IMR-90 (cell line): Measurements from ENCODE around the gene PAEP. TPM values are rescaled to one million over a fixed set of nuclear protein-coding genes. Genes with fewer than 3 reads are reported as not detected.

Experiments used
- ATAC-seq: fragments of 200-7000 bp; cut with Tn5 transposase; 2 replicates; pipeline ENCODE4 v1.9.1; 2020; ENCODE audit warnings: low read depth, mild to moderate bottlenecking, moderate library complexity
- BruUV-seq: library from RNA; stranded (reverse); fragments of 400-500 nt; replicated peaks from 2 replicates; lab custom pipeline; 2021; lab: Mats Ljungman, UMichigan
- CTCF ChIA-PET: fragments of 300-600 bp; formaldehyde crosslinking; extraction: SDS; loops from one replicate; lab custom pipeline; 2021; ENCODE audit warnings: antibody characterized with exemption; lab: Yijun Ruan, JAX
- POLR2A ChIA-PET: fragments of 300-600 bp; sonication (Branson Sonifier 250); formaldehyde crosslinking; loops from one replicate; lab custom pipeline; 2022; ENCODE audit warnings: antibody characterized with exemption; ENCODE audit not compliant: unreplicated experiment; lab: Charles Lee
- DNase-seq: peaks from one replicate; pipeline ENCODE4 v3.0.0; 2013
- H2AFZ ChIP-seq: replicated peaks from 2 replicates; pipeline ENCODE3; 2013; ENCODE audit warnings: low read length, mild to moderate bottlenecking; ENCODE audit not compliant: poor library complexity
- H2AK5ac ChIP-seq: 2 replicates; pipeline ENCODE4 v1.6.1; 2013; ENCODE audit warnings: low read depth, low read length, inconsistent platforms
- H2AK9ac ChIP-seq: replicated peaks from 2 replicates; pipeline ENCODE3; 2013; ENCODE audit warnings: mild to moderate bottlenecking, low read depth, low read length, moderate library complexity; ENCODE audit not compliant: poor library complexity
- H2BK120ac ChIP-seq: 2 replicates; pipeline ENCODE4 v1.6.1; 2013; ENCODE audit warnings: low read depth, low read length, inconsistent platforms
- H2BK15ac ChIP-seq: 3 replicates; pipeline ENCODE4 v1.6.1; 2013; ENCODE audit warnings: low read depth, low read length, inconsistent platforms
- H2BK20ac ChIP-seq: 2 replicates; pipeline ENCODE4 v1.6.1; 2013; ENCODE audit warnings: low read depth, mild to moderate bottlenecking, inconsistent platforms, low read length, moderate library complexity
- H2BK5ac ChIP-seq: 2 replicates; pipeline ENCODE4 v1.6.1; 2013; ENCODE audit warnings: mild to moderate bottlenecking, low read depth, low read length, inconsistent platforms; ENCODE audit not compliant: poor library complexity, severe bottlenecking
- H3K14ac ChIP-seq: replicated peaks from 2 replicates; pipeline ENCODE4 v1.6.1; 2013; ENCODE audit warnings: low read depth, low read length, inconsistent platforms
- H3K18ac ChIP-seq: 2 replicates; pipeline ENCODE4 v1.6.1; 2013; ENCODE audit warnings: low read depth, low read length, control low read depth
- H3K23ac ChIP-seq: 2 replicates; pipeline ENCODE4 v1.6.1; 2013; ENCODE audit warnings: low read depth, low read length, inconsistent platforms
- H3K27ac ChIP-seq: 2 replicates; pipeline ENCODE4 v1.5.1; 2013; ENCODE audit warnings: mild to moderate bottlenecking, control low read depth, low read length; ENCODE audit not compliant: insufficient read depth
- H3K27me3 ChIP-seq: 2 replicates; pipeline ENCODE4 v1.6.1; 2013; ENCODE audit warnings: low read length; ENCODE audit not compliant: control insufficient read depth, insufficient read depth
- H3K36me3 ChIP-seq: 2 replicates; pipeline ENCODE4 v1.6.1; 2013; ENCODE audit warnings: low read length, mixed read lengths; ENCODE audit not compliant: control insufficient read depth, insufficient read depth
- H3K4ac ChIP-seq: 2 replicates; pipeline ENCODE4 v1.6.1; 2013; ENCODE audit warnings: low read depth, low read length, inconsistent platforms
- H3K4me1 ChIP-seq: 2 replicates; pipeline ENCODE4 v1.6.1; 2013; ENCODE audit warnings: low read length, mixed read lengths; ENCODE audit not compliant: control insufficient read depth, insufficient read depth
- H3K4me2 ChIP-seq: 2 replicates; pipeline ENCODE4 v1.6.1; 2013; ENCODE audit warnings: low read depth, mild to moderate bottlenecking, control low read depth, low read length, moderate library complexity
- H3K4me3 ChIP-seq: 2 replicates; pipeline ENCODE4 v1.5.1; 2013; ENCODE audit warnings: low read depth, mild to moderate bottlenecking, control low read depth, low read length, moderate library complexity; ENCODE audit not compliant: insufficient read depth
- H3K56ac ChIP-seq: 2 replicates; pipeline ENCODE4 v1.6.1; 2013; ENCODE audit warnings: low read length, inconsistent platforms; ENCODE audit not compliant: insufficient read depth; ENCODE audit errors: extremely low read depth
- H3K79me1 ChIP-seq, 2 experiments: 2 replicates each; pipeline ENCODE4 v1.6.1; 2013; ENCODE audit warnings: low read length in 2 of 2, inconsistent platforms in 1 of 2, low read depth in 1 of 2
- H3K9ac ChIP-seq: 2 replicates; pipeline ENCODE4 v1.6.1; 2013; ENCODE audit warnings: low read depth, low read length, control low read depth
- H3K9me1 ChIP-seq: 2 replicates; pipeline ENCODE4 v1.6.1; 2013; ENCODE audit warnings: low read length, inconsistent platforms; ENCODE audit not compliant: insufficient read depth
- H3K9me3 ChIP-seq: 2 replicates; pipeline ENCODE4 v1.6.1; 2013; ENCODE audit warnings: low read length; ENCODE audit not compliant: control insufficient read depth, insufficient read depth
- H4K20me1 ChIP-seq: 2 replicates; pipeline ENCODE4 v1.6.1; 2013; ENCODE audit warnings: low read length, inconsistent platforms; ENCODE audit not compliant: insufficient read depth
- H4K5ac ChIP-seq: 2 replicates; pipeline ENCODE4 v1.6.1; 2013; ENCODE audit warnings: mild to moderate bottlenecking, low read depth, low read length, control low read depth
- H4K8ac ChIP-seq, 2 experiments: 2 replicates each; pipeline ENCODE4 v1.6.1; 2013; ENCODE audit warnings: low read depth in 2 of 2, low read length in 2 of 2, control low read depth in 1 of 2, inconsistent platforms in 1 of 2
- H4K91ac ChIP-seq: 2 replicates; pipeline ENCODE4 v1.6.1; 2013; ENCODE audit warnings: low read depth, low read length, inconsistent platforms; ENCODE audit not compliant: insufficient read depth
- BHLHE40 ChIP-seq: fragments of 150-350 bp; IDR thresholded peaks from 2 replicates; pipeline ENCODE4 v1.6.1; 2016; ENCODE audit warnings: mild to moderate bottlenecking, low read depth, low read length
- CEBPB ChIP-seq: IDR thresholded peaks from 2 replicates; pipeline ENCODE4 v1.6.1; 2012; ENCODE audit warnings: low read depth, low read length, improper control_type of control experiment
- CHD1 ChIP-seq: IDR thresholded peaks from 2 replicates; pipeline ENCODE4 v1.6.1; 2012; ENCODE audit warnings: low read depth, low read length, improper control_type of control experiment
- FOS ChIP-seq: fragments of 150-350 bp; IDR thresholded peaks from 2 replicates; pipeline ENCODE4 v1.6.1; 2016; ENCODE audit warnings: low read depth, low read length
- MAFK ChIP-seq: IDR thresholded peaks from 2 replicates; pipeline ENCODE4 v1.6.1; 2012; ENCODE audit warnings: low read depth, low read length, improper control_type of control experiment
- MAZ ChIP-seq: IDR thresholded peaks from 2 replicates; pipeline ENCODE4 v1.6.1; 2012; ENCODE audit warnings: low read depth, mild to moderate bottlenecking, low read length, improper control_type of control experiment, moderate library complexity, borderline replicate concordance
- MXI1 ChIP-seq: IDR thresholded peaks from 2 replicates; pipeline ENCODE4 v1.6.1; 2012; ENCODE audit warnings: low read depth, mild to moderate bottlenecking, low read length, moderate library complexity, borderline replicate concordance
- NFE2L2 ChIP-seq: fragments of 150-350 bp; IDR thresholded peaks from 2 replicates; pipeline ENCODE4 v1.6.1; 2016; ENCODE audit warnings: low read depth, mild to moderate bottlenecking, low read length
- POLR2A ChIP-seq: IDR thresholded peaks from 2 replicates; pipeline ENCODE4 v1.6.1; 2012; ENCODE audit warnings: mild to moderate bottlenecking, low read depth, low read length
- RAD21 ChIP-seq: IDR thresholded peaks from 2 replicates; pipeline ENCODE4 v1.6.1; 2012; ENCODE audit warnings: low read length, improper control_type of control experiment
- RFX5 ChIP-seq: IDR thresholded peaks from 2 replicates; pipeline ENCODE4 v1.8.0; 2012; ENCODE audit warnings: low read depth, mild to moderate bottlenecking, low read length, moderate library complexity
- SMC3 ChIP-seq: fragments of 150-350 bp; IDR thresholded peaks from 2 replicates; pipeline ENCODE4 v1.6.1; 2016; ENCODE audit warnings: low read depth, mild to moderate bottlenecking, antibody characterized with exemption, low read length, moderate library complexity
- whole genome bisulfite sequencing, 2 experiments: methylation state at CpG; one replicate each; pipeline versions ENCODE4 v1.1.5 to v1.1.7; 2013; ENCODE audit warnings: missing lambda C conversion rate in 2 of 2; ENCODE audit not compliant: insufficient read length in 1 of 2; ENCODE audit errors: extremely low coverage in 2 of 2; 5-methylcytosine and 5-hydroxymethylcytosine counted together
- dilution Hi-C: fragments of 300-500 bp; cut with HindIII; formaldehyde crosslinking; loops from one replicate; pipeline ENCODE4 v1.14.3; 2018; ENCODE audit warnings: low sequenced_read_pairs; ENCODE audit not compliant: unreplicated experiment
- in situ Hi-C: fragments of 300-500 bp; cut with MboI; formaldehyde crosslinking; loops from 3 replicates; pipeline ENCODE4 v1.14.3; 2019; ENCODE audit warnings: low sequenced_read_pairs, inconsistent platforms, mixed read lengths
- intact Hi-C: fragments of 100-400 bp; cut with micrococcal nuclease; formaldehyde crosslinking; loops from 2 replicates; pipeline ENCODE4 v1.10.0; 2022
- polyA plus RNA-seq, 3 experiments: library from polyadenylated mRNA; depleted of rRNA; stranded (reverse); fragments of >200 nt; gene quantifications; 2 replicates each; pipeline ENCODE4 v1.2.3, GENCODE V29; 2012; ENCODE audit warnings: low replicate concordance in 1 of 3
- total RNA-seq: library from RNA; depleted of rRNA; stranded (reverse); fragments of >200 nt; gene quantifications from 2 replicates; pipeline ENCODE4 v1.2.3, GENCODE V29; 2012
- TF ChIP-seq, protein P1 (sequence below): conservative IDR thresholded peaks from 2 replicates; pipeline ENCODE4 v1.5.1; 2012; ENCODE audit warnings: mild to moderate bottlenecking, low read depth, low read length, improper control_type of control experiment

PAEP gene
- total and polyA plus RNA-seq, 2 of the 4 experiments (the other 2 are of a cell fraction), result not detected

DNA sequence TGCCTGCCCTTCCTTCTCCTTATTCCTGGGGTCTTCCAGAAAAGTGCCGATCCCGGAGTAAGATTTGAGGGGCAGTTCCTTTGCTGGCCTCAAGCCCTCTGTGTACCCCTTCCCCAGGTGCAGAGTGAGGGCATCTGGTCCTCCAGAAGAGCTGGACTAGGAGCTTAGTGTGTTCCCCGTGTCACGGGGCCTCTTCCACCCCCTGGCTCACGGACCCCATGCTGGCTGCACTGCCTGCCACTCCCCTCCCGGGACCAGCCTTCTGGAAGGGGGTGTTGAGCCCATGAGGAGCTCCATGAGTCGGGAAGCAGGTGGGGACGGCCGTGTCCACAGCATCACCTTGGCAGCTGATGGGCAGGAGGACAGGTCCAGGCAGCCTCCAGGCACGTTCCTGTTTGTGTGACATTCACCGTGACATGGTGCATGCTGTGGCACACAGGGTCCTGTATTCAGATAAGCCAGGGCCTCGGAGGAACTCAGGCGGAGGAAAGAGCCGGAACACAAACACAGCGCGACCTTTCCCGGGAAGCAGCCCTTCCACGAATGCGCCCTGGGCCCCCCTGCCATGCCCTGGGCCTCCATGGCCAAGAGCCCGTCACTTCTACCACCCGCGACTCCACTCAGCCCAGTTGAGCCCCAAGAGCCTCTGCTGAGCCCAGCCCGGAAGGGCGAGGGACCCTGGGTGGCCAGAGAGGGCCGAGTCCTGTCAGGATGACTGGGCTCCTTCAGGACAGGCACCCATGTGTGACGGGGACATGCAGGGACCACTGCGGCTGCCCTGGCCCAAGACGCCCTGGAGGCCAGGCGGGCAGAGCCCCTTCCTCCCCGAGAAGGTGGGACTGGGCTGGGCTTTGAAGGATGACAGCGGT is 46.2 kb upstream of the PAEP start:
- Histone ChIP-seq H2BK15ac (no peak overlapping the region), H3K56ac (no peak overlapping the region), H4K91ac (no peak overlapping the region), H3K27me3 (peaks cover 3% of the 10 kb centered on the region; the same call in 1 of the 2 replicates), H3K14ac (no peak overlapping the region), H3K9ac (no peak overlapping the region), H3K4me2 (no peak overlapping the region), H2BK20ac (no peak overlapping the region), H2AK9ac (no peak overlapping the region), H3K9me1 (no peaks in the 10 kb centered on the region), H3K4ac (no peak overlapping the region), H3K23ac (no peak overlapping the region), H4K5ac (no peak overlapping the region), H3K4me1 (no peaks in the 10 kb centered on the region), H2AFZ (no peak overlapping the region), H3K18ac (no peak overlapping the region), H3K9me3 (no peaks in the 10 kb centered on the region), H3K36me3 (no peaks in the 10 kb centered on the region), H3K27ac (no peak overlapping the region), H4K20me1 (no peaks in the 10 kb centered on the region), H2BK5ac (no peak overlapping the region), H4K8ac (no peak overlapping the region), H3K79me1 (no peaks in the 10 kb centered on the region), H2BK120ac (no peak overlapping the region), H3K4me3 (no peak overlapping the region), H2AK5ac (no peak overlapping the region)
- BruUV-seq, result no TSS peak
- DNase-seq, result no peak
- CTCF ChIA-PET, result no interaction called here
- POLR2A ChIA-PET, result no interaction called here
- no peak for TF ChIP-seq POLR2A
- TF ChIP-seq RFX5, result no peak
- no peak for TF ChIP-seq FOS
- TF ChIP-seq BHLHE40, result no peak
- no peak for TF ChIP-seq CHD1
- no peak for TF ChIP-seq SMC3
- TF ChIP-seq, protein P1, sequence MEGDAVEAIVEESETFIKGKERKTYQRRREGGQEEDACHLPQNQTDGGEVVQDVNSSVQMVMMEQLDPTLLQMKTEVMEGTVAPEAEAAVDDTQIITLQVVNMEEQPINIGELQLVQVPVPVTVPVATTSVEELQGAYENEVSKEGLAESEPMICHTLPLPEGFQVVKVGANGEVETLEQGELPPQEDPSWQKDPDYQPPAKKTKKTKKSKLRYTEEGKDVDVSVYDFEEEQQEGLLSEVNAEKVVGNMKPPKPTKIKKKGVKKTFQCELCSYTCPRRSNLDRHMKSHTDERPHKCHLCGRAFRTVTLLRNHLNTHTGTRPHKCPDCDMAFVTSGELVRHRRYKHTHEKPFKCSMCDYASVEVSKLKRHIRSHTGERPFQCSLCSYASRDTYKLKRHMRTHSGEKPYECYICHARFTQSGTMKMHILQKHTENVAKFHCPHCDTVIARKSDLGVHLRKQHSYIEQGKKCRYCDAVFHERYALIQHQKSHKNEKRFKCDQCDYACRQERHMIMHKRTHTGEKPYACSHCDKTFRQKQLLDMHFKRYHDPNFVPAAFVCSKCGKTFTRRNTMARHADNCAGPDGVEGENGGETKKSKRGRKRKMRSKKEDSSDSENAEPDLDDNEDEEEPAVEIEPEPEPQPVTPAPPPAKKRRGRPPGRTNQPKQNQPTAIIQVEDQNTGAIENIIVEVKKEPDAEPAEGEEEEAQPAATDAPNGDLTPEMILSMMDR, result no peak
- no peak for TF ChIP-seq CEBPB
- no peak for TF ChIP-seq MXI1
- no peak for TF ChIP-seq MAZ
- TF ChIP-seq MAFK, result no peak
- no peak for TF ChIP-seq NFE2L2
- no peak for TF ChIP-seq RAD21
- no peak for ATAC-seq
- WGBS, 2 experiments, result 79% methylated on average over 10 of the region's 31 CpGs; no CpG with 5 or more reads in 1 of the 2 experiments
- in situ Hi-C loops, result no loop called here
- intact Hi-C loops, result no loop called here
- dilution Hi-C loops, result no loop called here
